ENCODE measurements around the gene ATG5.
A peak's percentile ranks its signal among the peaks of the same experiment; 100 is the strongest.
"Not testable (repeated sequence)": the region's sequence is repeated elsewhere in the genome, so short reads cannot be mapped to it uniquely, and the experiment has no call there.

ATG5 gene

DNA sequence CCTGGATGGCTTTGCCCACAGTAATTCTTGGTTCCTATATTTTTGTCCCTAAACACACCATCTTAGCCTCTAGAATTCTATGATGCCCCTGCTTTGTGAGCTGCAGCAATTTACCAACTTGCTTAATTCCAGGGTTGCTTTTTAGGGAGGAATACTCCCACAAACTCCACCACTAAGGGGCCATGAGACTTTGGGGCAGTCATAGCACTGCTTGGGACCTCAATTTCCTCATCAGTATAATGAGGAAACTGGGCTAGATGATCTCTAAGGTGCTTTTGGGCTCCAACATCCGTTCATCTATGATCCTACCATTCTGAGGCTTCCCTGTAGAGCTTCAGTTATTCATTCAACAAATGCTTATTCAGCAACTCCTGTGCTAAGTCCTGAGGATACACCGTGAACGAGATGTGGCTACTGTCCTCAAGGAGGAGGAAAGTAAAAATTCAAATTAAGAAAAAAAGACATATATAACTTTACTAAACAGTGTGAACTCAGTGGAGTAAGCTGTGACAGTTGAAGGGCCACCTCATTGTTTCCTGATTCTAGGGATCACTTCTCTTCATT lies 164.2 kb downstream of the ATG5 start:
- no peaks in the 10 kb centered on the region for H3K9me3 Mint-ChIP-seq
- H3K36me3 Mint-ChIP-seq (ENCODE audit: low read depth), result peaks cover 2% of the 10 kb centered on the region
- no peaks in the 10 kb centered on the region for H3K27me3 Mint-ChIP-seq (ENCODE audit: low read depth)
- H3K4me3 Mint-ChIP-seq, result no peak overlapping the region
- H3K27ac Mint-ChIP-seq, result no peak overlapping the region
- H3K4me1 Mint-ChIP-seq (ENCODE audit: low read depth), result peaks cover 37% of the 10 kb centered on the region

DNA sequence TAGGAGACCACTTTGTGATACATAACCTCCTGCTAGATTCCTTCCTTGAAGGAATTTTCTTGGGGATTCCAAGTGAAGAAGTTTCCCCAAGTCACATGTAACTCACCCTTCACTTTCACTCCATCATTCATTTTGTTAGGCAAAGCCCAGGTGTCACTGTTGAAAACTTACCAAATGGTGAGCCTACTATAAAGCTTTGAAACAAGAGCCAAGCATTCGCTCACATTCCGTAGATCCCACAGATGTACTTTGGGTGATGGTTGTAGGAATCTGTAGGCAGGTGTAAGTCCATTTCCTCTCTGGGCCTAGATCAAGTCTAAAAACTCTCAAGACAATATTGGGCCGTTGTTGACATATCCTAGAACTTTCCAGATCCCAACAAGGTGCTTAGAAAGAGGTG lies 165.4 kb downstream of the ATG5 start:
- Mint-ChIP-seq H3K4me1 (ENCODE audit: low read depth) (peaks cover 35% of the 10 kb centered on the region), H3K4me3 (no peak overlapping the region), H3K27ac (no peak overlapping the region), H3K27me3 (ENCODE audit: low read depth) (no peaks in the 10 kb centered on the region), H3K36me3 (ENCODE audit: low read depth) (peaks cover 4% of the 10 kb centered on the region), H3K9me3 (no peaks in the 10 kb centered on the region)

DNA sequence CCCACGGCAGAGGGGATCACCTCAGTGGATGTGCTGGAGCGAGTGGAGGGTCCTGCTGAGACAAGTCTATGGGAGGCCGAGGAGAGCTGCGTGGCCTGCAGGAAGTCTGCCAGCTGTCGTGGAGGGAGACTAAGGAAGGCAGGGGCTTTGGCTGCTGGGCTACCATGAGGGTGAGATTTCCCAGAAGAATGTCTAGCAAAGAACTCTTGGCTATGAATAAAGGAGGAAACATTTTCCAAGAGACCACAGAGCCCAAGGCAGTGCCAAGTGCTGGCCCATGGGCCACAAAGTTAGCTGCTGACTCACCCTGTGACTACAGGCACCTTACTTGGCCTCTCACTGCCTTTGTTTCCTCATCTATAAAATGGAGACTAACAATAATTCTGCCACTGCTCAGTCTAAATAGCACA lies 166.0 kb downstream of the ATG5 start:
- Mint-ChIP-seq H3K27me3 (ENCODE audit: low read depth) (no peaks in the 10 kb centered on the region), H3K9me3 (no peaks in the 10 kb centered on the region), H3K36me3 (ENCODE audit: low read depth) (peaks cover 3% of the 10 kb centered on the region), H3K4me1 (ENCODE audit: low read depth) (peaks cover 31% of the 10 kb centered on the region), H3K27ac (no peak overlapping the region), H3K4me3 (no peak overlapping the region)

DNA sequence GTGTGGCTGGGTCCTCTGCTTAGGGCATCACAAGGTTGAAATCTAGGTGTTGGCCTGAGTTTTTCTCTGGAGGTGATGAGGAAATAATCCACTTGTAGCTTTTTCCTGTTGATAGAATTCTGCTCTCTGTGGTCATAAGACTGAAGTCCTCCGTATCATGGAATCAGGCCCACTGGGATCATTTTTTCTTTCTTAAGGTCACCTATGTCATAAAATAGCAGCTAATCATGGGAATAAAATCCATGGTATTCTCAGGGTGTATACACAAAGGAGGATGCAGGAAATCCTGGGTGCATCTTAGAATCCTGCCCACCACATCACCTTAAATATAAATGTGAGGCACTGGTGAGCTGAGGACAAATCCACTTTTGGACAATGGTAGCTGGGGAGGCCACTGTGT lies 166.7 kb downstream of the ATG5 start:
- no peaks in the 10 kb centered on the region for H3K27me3 Mint-ChIP-seq (ENCODE audit: low read depth)
- peaks cover 24% of the 10 kb centered on the region for H3K4me1 Mint-ChIP-seq (ENCODE audit: low read depth)
- no peak overlapping the region for H3K4me3 Mint-ChIP-seq
- no peak overlapping the region for H3K27ac Mint-ChIP-seq
- no peaks in the 10 kb centered on the region for H3K9me3 Mint-ChIP-seq
- H3K36me3 Mint-ChIP-seq (ENCODE audit: low read depth), result peaks cover 2% of the 10 kb centered on the region

DNA sequence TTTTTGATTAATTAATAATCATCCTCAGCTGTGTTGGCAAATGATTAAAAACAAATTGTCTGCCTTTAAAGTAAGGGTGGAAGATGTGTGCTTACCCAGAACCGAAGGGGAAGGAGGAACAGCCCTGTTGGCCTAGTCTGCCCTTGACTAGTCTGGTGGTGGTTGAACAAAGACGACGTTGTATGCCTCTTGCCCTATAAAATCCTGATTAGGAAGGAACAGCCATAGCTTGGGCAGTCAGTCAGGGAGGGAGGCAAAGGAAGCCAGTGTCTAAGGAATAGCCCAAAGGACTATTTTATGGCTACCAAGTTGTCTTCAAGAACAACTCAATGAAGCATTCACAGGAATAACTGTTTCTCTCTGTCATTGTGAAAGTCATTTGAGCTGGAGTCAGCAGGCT lies 168.7 kb downstream of the ATG5 start:
- Mint-ChIP-seq H3K36me3 (ENCODE audit: low read depth) (peaks cover 6% of the 10 kb centered on the region), H3K4me3 (no peak overlapping the region), H3K4me1 (ENCODE audit: low read depth) (peaks cover 12% of the 10 kb centered on the region), H3K9me3 (no peaks in the 10 kb centered on the region), H3K27me3 (ENCODE audit: low read depth) (no peaks in the 10 kb centered on the region), H3K27ac (no peak overlapping the region)

DNA sequence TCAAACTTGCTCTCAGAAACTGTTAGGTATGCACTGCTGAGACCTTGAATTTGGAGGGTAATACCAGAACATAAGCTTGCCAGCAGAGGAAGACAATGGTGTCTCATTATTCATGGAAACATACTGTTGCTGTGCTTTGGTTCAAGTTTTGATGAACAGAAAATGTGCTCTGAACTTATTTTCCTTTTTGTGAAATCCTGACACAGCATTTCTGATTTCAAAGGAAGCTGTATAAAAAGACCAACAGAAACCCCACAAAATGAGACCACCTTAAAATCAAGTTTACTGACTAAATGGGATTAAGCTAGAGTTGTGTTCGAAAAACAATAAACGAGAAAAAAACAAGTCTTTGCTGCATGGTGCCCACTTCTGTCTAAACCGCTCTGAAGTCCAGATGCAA lies 169.1 kb downstream of the ATG5 start:
- Mint-ChIP-seq H3K36me3 (ENCODE audit: low read depth) (peaks cover 6% of the 10 kb centered on the region), H3K9me3 (peaks cover under 1% of the 10 kb centered on the region), H3K27me3 (ENCODE audit: low read depth) (no peaks in the 10 kb centered on the region), H3K27ac (no peak overlapping the region), H3K4me1 (ENCODE audit: low read depth) (peaks cover 12% of the 10 kb centered on the region), H3K4me3 (no peak overlapping the region)

DNA sequence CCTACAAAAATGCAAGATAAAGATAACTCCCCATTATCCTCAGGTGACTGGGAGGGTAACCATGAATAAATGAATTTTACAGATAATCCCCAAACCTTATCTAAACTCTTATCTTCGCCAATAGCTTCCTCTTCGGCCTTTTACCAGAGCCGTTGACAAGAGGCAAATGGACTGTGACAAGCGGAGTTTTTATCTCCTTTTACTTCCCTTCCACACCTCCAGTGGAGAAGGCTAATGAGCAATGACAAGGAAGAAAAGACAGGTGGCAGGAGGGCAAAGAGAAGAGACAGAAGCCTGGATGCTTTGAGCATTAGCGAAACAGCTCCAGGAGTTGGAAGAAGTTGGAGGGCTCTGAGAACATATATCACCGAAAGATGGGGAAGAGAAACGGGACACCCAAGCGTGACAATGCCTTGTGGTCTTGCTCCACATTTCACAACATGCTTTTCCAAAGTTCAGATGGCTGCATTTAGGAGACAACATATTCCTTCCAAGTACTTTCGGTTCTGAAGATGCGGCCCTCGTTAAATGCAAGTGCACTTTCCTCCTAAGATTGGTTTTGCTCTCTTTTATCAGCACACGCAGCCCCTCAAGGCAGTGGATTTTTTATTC lies 170.2 kb downstream of the ATG5 start:
- Mint-ChIP-seq H3K4me1 (ENCODE audit: low read depth) (peaks cover 14% of the 10 kb centered on the region), H3K9me3 (peaks cover 4% of the 10 kb centered on the region), H3K36me3 (ENCODE audit: low read depth) (peaks cover 6% of the 10 kb centered on the region), H3K27ac (no peak overlapping the region), H3K4me3 (no peak overlapping the region), H3K27me3 (ENCODE audit: low read depth) (no peaks in the 10 kb centered on the region)

DNA sequence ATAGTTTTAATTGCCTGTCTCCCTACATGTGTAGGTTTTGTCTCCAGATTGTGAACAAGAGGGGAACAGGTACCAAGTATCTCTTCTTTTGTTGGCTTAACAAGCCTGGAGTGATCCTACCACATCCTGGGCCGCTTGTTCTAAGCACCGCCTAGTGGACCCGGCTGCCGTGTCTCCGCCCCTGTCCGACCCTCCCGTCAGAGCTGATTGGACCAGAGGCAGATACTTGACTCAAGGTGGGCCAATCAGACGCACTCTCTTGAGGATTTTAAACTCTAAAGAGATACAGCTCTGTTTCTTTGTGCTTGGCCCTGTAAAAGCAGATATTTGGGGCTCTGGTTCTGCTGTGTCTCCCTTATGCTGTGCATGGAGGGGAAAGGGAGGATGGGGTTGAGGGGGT lies 171.2 kb downstream of the ATG5 start:
- no peak overlapping the region for H3K27ac Mint-ChIP-seq
- no peak overlapping the region for H3K4me3 Mint-ChIP-seq
- no peaks in the 10 kb centered on the region for H3K27me3 Mint-ChIP-seq (ENCODE audit: low read depth)
- H3K4me1 Mint-ChIP-seq (ENCODE audit: low read depth), result peaks cover 18% of the 10 kb centered on the region
- H3K9me3 Mint-ChIP-seq, result peaks cover 4% of the 10 kb centered on the region
- peaks cover 6% of the 10 kb centered on the region for H3K36me3 Mint-ChIP-seq (ENCODE audit: low read depth)

DNA sequence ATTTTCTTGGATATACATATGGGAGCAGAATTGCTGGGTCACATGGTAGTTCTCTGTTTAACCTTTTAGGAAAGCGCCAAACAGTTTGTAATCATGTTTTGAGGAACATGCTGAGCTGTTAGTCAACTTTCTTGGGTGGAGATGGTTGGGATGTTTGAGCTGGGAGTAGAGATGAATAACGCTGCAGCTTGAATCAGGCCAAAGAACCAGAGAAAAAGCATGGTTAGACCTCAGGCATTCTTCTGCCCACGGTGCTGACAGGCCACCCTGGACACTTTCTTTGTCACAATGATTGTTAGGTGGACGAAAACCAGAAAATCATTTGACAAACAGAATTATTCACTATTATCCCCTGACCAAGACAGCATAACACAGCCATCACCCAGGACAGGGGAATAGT lies 172.6 kb downstream of the ATG5 start:
- Mint-ChIP-seq H3K4me3 (no peak overlapping the region), H3K36me3 (ENCODE audit: low read depth) (peaks cover 8% of the 10 kb centered on the region), H3K27ac (no peak overlapping the region), H3K9me3 (peaks cover 4% of the 10 kb centered on the region), H3K4me1 (ENCODE audit: low read depth) (peaks cover 31% of the 10 kb centered on the region), H3K27me3 (ENCODE audit: low read depth) (no peaks in the 10 kb centered on the region)

DNA sequence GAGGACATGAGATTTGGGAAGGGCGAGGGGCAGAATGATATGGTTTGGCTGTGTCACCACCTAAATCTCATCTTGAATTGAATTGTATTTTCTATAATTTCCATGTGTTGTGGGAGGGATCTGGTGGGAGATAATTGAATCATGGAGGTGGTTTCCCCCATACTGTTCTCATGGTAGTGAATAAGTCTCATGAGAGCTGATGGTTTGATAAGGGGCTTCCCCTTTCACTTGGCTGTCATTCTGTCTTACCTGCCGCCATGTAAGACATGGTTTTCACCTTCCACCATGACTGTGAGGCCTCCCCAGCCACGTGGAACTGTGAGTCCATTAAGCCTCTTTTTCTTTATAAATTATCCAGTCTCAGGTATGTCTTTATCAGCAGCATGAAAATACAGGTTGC lies 173.1 kb downstream of the ATG5 start:
- H3K27ac Mint-ChIP-seq; H3K4me3 Mint-ChIP-seq; H3K36me3 Mint-ChIP-seq (ENCODE audit: low read depth); H3K27me3 Mint-ChIP-seq (ENCODE audit: low read depth); H3K9me3 Mint-ChIP-seq: not testable (repeated sequence)
- peaks cover 34% of the 10 kb centered on the region for H3K4me1 Mint-ChIP-seq (ENCODE audit: low read depth)

DNA sequence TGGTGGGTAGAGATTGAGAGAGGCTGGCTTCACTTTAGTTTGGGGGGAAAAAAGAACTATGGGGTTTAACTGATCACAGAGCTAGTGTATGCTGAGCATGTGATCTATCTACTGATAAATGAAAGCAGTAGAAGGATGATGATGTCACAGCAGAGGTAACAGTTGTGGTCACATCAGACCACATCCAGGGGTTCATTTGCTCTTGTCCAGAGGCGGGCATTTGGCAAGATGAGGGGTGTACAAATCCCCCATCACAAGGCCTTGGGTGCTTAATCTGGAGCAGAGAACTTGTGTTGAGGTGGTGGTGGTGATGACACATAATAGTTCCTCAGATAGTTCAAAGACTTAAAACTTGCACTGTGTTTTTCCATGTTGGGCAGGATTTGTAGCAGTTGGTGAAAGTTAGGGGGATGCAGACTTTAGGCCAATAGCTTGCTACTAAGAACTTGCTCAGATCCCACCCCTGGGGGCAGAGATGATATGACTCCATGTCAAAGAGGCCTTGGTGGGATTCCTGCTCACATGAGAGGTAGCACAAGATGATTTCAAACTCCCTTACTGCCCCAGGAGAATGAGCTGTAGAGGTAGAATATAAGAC lies 176.0 kb downstream of the ATG5 start:
- Mint-ChIP-seq H3K36me3 (ENCODE audit: low read depth) (peaks cover 6% of the 10 kb centered on the region), H3K4me1 (ENCODE audit: low read depth) (peaks cover 56% of the 10 kb centered on the region), H3K27ac (peak overlapping the region; percentile 42), H3K9me3 (peaks cover 4% of the 10 kb centered on the region), H3K4me3 (no peak overlapping the region), H3K27me3 (ENCODE audit: low read depth) (no peaks in the 10 kb centered on the region)

DNA sequence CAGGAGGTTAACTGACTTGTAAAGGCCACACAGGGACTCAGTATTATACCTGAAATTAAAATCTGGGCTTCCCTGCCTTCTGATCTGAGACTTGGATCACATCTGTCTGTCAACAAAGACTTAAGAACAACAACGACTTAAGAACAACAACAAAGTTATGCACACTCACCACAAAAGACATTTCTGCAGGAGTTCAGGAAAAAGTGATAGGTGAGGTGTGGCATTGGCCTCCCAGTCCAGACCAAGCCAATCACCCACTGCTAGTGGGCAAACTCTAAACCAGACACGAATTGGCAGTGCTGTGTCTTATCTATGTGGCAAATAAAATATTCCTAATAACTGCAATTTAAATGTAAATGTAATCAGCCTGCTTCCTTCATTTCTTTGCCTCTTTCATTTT lies 178.1 kb downstream of the ATG5 start:
- Mint-ChIP-seq H3K36me3 (ENCODE audit: low read depth) (peaks cover 6% of the 10 kb centered on the region), H3K27me3 (ENCODE audit: low read depth) (no peaks in the 10 kb centered on the region), H3K9me3 (peaks cover 4% of the 10 kb centered on the region), H3K4me3 (no peak overlapping the region), H3K27ac (no peak overlapping the region), H3K4me1 (ENCODE audit: low read depth) (peaks cover 70% of the 10 kb centered on the region)

DNA sequence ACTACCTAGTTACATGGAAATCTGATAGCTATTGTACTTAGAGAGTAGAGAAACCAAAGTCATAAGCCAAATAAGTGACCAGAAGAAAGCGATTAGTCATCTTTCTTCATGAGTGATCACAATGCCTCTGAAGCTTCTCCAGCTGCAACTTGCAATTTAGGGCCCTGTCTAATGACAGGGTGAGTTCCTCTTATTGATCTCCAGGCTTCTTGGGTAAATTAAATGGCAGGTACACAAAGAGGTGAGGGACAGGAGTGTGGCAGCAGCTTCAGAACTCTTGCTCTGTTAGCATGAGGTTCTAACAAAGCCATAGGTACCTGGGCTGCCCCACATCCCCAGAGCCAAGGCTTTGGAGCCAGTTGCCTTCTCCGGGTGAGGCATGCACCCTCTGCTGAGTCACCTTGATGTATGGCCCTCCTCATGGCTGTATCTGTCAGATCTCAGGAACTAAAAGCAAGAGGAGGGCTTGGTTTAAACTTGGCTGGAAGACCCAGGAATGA lies 178.7 kb downstream of the ATG5 start:
- Mint-ChIP-seq H3K4me3 (no peak overlapping the region), H3K36me3 (ENCODE audit: low read depth) (peaks cover 3% of the 10 kb centered on the region), H3K9me3 (peaks cover 4% of the 10 kb centered on the region), H3K27ac (no peak overlapping the region), H3K27me3 (ENCODE audit: low read depth) (no peaks in the 10 kb centered on the region), H3K4me1 (ENCODE audit: low read depth) (peaks cover 73% of the 10 kb centered on the region)

DNA sequence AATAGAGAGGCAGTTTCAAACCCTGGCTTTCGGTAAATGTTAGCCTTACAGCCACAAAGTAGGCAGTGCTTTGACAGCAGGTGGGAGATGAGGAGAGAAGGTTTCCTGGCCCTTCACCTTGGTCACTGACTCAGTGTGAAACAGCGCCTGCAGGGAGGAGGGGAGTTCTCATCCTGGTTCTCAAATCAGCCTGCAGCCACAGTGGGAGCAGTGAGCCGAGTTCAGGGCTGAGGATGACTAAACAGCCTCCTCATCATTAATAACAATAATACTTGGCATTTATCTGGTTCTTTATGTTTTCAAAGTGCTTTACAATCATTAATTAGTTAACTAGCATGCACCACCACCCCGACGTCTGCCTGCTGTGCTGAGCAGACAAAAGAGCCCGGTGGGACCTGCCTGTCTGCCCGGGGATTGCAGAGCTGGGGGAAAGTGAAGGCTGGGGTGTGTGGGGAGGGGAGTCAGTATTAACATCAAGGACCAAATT lies 179.8 kb downstream of the ATG5 start:
- Mint-ChIP-seq H3K27ac (peak overlapping the region; percentile 0), H3K4me1 (ENCODE audit: low read depth) (peaks cover 80% of the 10 kb centered on the region), H3K36me3 (ENCODE audit: low read depth) (peaks cover 3% of the 10 kb centered on the region), H3K9me3 (no peaks in the 10 kb centered on the region), H3K27me3 (ENCODE audit: low read depth) (no peaks in the 10 kb centered on the region), H3K4me3 (peak overlapping the region; percentile 1)

DNA sequence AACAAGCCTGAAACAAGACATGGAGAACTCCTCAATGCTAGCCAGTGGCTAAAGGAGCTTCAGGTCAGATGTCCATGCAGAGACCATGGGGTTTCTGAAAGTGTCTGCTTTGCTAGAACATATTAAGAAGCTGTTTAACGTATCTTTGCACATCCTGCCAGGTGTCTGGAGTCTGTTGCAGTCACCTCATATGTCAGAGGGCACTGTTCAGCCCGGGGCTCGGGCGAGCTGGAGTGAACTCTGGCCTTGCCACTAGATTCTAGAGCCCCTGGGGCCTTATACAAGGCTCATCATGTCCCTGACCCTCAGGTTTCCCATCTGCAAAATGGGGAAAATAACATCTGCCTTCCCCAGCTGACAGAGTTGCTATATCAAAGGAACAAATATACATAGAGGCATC lies 180.4 kb downstream of the ATG5 start:
- Mint-ChIP-seq H3K27me3 (ENCODE audit: low read depth) (no peaks in the 10 kb centered on the region), H3K4me1 (ENCODE audit: low read depth) (peaks cover 84% of the 10 kb centered on the region), H3K9me3 (no peaks in the 10 kb centered on the region), H3K36me3 (ENCODE audit: low read depth) (peaks cover 3% of the 10 kb centered on the region), H3K27ac (peak overlapping the region; percentile 0), H3K4me3 (peak overlapping the region; percentile 1)

Data from T-helper 1 cell treated with Interleukin-12 subunit alpha and Interleukin-12 subunit beta and Interleukin-4 antibody, amounts not matched to agents 30 μg/mL and 1 μg/mL, for 36 hours (primary cell).